Measurements from ENCODE around the gene TIMP2. TPM values are rescaled to one million over a fixed set of nuclear protein-coding genes. Genes with fewer than 3 reads are reported as not detected.

TIMP2 gene
- total RNA-seq, 1 experiment from 2014 or later, result 24.8 TPM

DNA sequence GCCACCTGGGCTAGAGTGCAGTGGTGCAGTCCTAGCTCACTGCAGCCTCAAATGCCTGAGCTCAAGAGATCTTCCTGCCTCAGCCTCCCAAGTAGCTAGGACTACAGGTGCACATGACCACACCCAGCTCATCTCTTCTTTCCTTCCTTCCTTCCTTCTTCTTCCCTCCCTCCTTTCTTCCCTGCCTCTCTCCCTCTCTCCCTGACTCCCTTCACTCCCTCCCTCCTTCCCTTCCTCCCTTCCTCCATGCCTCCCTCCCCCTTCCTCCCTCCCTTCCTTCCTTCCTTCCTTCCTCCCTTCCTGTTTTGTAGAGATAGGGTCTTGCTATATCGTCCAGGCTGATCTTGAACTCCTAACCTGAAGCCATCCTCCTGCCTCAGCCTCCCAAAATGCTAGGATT is 61.1 kb downstream of the TIMP2 start:
- no peak for DNase-seq (ENCODE audit: unreplicated experiment)
- TF ChIP-seq CTCF (IDR thresholded peaks at IDR 0.05; ENCODE audit: unreplicated experiment), result no peak
- BruUV-seq (replicated peaks), result no TSS peak
- ChIA-PET CTCF (interaction anchor here (0.6 to 7.5 kb wide), 7 partner anchors 12 to 745 kb away, joined by 3 to 126 read pairs (median 6); no protein-coding TSS in a partner anchor), POLR2A (interaction anchor here (1.6 kb wide), 1 partner anchor 24 kb away, joined by 7 read pairs; the partner anchor contains the start of gene USP36)
- H3K27me3 Mint-ChIP-seq (ENCODE audit: insufficient read depth, unreplicated experiment), result no peaks in the 10 kb centered on the region
- H3K4me1 Mint-ChIP-seq (ENCODE audit: insufficient read depth, unreplicated experiment), result peaks cover 29% of the 10 kb centered on the region
- H3K36me3 Mint-ChIP-seq (ENCODE audit: insufficient read depth, unreplicated experiment), result peaks cover 24% of the 10 kb centered on the region
- H3K4me3 Mint-ChIP-seq (ENCODE audit: unreplicated experiment), result no peak overlapping the region
- peak overlapping the region; percentile 73 for H3K27ac Mint-ChIP-seq (ENCODE audit: low read depth, unreplicated experiment)
- no peaks in the 10 kb centered on the region for H3K9me3 Mint-ChIP-seq (ENCODE audit: unreplicated experiment)
- intact Hi-C loops (cut with micrococcal nuclease), result no loop called here

- CTCF ChIA-PET, result interaction anchor here (0.7 to 7.5 kb wide), 2 partner anchors 12 to 110 kb away, joined by 3 to 126 read pairs; no protein-coding TSS in a partner anchor
- H3K27ac Mint-ChIP-seq (ENCODE audit: low read depth, unreplicated experiment), result peak overlapping the region; percentile 100
Observed at GRCh38 chr17:78862073-78863023, 62.8 kb downstream of the TIMP2 start.

DNA sequence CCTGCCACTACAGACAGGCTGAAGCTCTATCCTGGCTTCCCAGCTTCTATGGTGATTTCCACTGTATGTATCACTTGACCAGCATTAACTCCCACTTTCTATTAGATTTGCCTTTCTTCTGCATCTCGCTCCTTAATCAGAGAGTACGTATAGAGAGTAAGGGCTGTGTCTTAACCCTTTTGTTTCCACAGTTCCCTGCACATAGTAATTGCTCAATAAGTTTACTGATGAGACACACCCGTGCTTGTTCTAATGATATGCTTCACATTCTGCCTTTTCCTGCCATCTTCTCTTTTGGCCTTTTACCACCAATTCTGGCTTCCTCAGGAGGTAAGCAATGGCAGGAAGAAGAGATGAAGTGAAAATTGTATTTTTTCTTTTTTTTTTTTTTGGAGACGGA is 64.0 kb downstream of the TIMP2 start:
- Mint-ChIP-seq H3K9me3 (ENCODE audit: unreplicated experiment) (no peaks in the 10 kb centered on the region), H3K36me3 (ENCODE audit: insufficient read depth, unreplicated experiment) (peaks cover 8% of the 10 kb centered on the region), H3K4me1 (ENCODE audit: insufficient read depth, unreplicated experiment) (peaks cover 22% of the 10 kb centered on the region), H3K4me3 (ENCODE audit: unreplicated experiment) (no peak overlapping the region), H3K27ac (ENCODE audit: low read depth, unreplicated experiment) (no peak overlapping the region), H3K27me3 (ENCODE audit: insufficient read depth, unreplicated experiment) (no peaks in the 10 kb centered on the region)
- intact Hi-C loops (cut with micrococcal nuclease), result no loop called here
- no peak for TF ChIP-seq CTCF (IDR thresholded peaks at IDR 0.05; ENCODE audit: unreplicated experiment)
- ChIA-PET CTCF (interaction anchor here (0.6 to 7.5 kb wide), 3 partner anchors 10 to 111 kb away, joined by 3 to 126 read pairs (median 4); no protein-coding TSS in a partner anchor), POLR2A (interaction anchor here (1.4 to 2.7 kb wide), 3 partner anchors 10 to 26 kb away, joined by 4 to 15 read pairs (median 9); no protein-coding TSS in a partner anchor)
- DNase-seq (ENCODE audit: unreplicated experiment), result no peak
- no TSS peak for BruUV-seq (replicated peaks)

More at GRCh38 chr17:78862073-78863023, 62.8 kb downstream of the TIMP2 start:
- POLR2A ChIA-PET, result interaction anchor here (0.7 to 2.6 kb wide), 10 partner anchors 10 to 113 kb away, joined by 3 to 11 read pairs (median 6); no protein-coding TSS in a partner anchor
- H3K27me3 Mint-ChIP-seq (ENCODE audit: insufficient read depth, unreplicated experiment), result no peaks in the 10 kb centered on the region
- TSS peak; percentile 98 for BruUV-seq (replicated peaks)
- H3K36me3 Mint-ChIP-seq (ENCODE audit: insufficient read depth, unreplicated experiment), result peaks cover 8% of the 10 kb centered on the region
- no peak for TF ChIP-seq CTCF (IDR thresholded peaks at IDR 0.05; ENCODE audit: unreplicated experiment)
- H3K4me1 Mint-ChIP-seq (ENCODE audit: insufficient read depth, unreplicated experiment), result peaks cover 22% of the 10 kb centered on the region
- no peaks in the 10 kb centered on the region for H3K9me3 Mint-ChIP-seq (ENCODE audit: unreplicated experiment)
- H3K4me3 Mint-ChIP-seq (ENCODE audit: unreplicated experiment), result peak overlapping the region; percentile 61
- DNase-seq (ENCODE audit: unreplicated experiment), result peak; percentile 96
- intact Hi-C loops (cut with micrococcal nuclease), result loop anchor here (2.0 kb wide), 1 partner anchor 22 kb away; the partner anchor contains the start of gene USP36

GRCh38 chr17:78859051-78859450 is 66.1 kb downstream of the TIMP2 start:
- DNase-seq (ENCODE audit: unreplicated experiment), result no peak
- no peak for TF ChIP-seq CTCF (IDR thresholded peaks at IDR 0.05; ENCODE audit: unreplicated experiment)
- ChIA-PET CTCF (interaction anchor here (1.0 to 1.8 kb wide), 3 partner anchors 10 to 112 kb away, joined by 3 to 5 read pairs (median 5); no protein-coding TSS in a partner anchor), POLR2A (interaction anchor here (2.7 kb wide), 1 partner anchor 18 kb away, joined by 15 read pairs; no protein-coding TSS in a partner anchor)
- H3K27me3 Mint-ChIP-seq (ENCODE audit: insufficient read depth, unreplicated experiment), result no peaks in the 10 kb centered on the region
- H3K9me3 Mint-ChIP-seq (ENCODE audit: unreplicated experiment), result no peaks in the 10 kb centered on the region
- intact Hi-C loops (cut with micrococcal nuclease), result no loop called here
- H3K36me3 Mint-ChIP-seq (ENCODE audit: insufficient read depth, unreplicated experiment), result peaks cover 6% of the 10 kb centered on the region
- no peak overlapping the region for H3K27ac Mint-ChIP-seq (ENCODE audit: low read depth, unreplicated experiment)
- peaks cover 17% of the 10 kb centered on the region for H3K4me1 Mint-ChIP-seq (ENCODE audit: insufficient read depth, unreplicated experiment)
- no peak overlapping the region for H3K4me3 Mint-ChIP-seq (ENCODE audit: unreplicated experiment)
- no TSS peak for BruUV-seq (replicated peaks)

Data from MCF 10A (cell line).